ENCODE results near the gene BOK. TPM values are rescaled to one million over a fixed set of nuclear protein-coding genes. Genes with fewer than 3 reads are reported as not detected.
"Not testable (repeated sequence)": the region's sequence is repeated elsewhere in the genome, so short reads cannot be mapped to it uniquely, and the experiment has no call there.

BOK gene, protein sequence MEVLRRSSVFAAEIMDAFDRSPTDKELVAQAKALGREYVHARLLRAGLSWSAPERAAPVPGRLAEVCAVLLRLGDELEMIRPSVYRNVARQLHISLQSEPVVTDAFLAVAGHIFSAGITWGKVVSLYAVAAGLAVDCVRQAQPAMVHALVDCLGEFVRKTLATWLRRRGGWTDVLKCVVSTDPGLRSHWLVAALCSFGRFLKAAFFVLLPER
- total RNA-seq (2012; rRNA removed): 12.7 and 15.9 TPM in 2 replicates

DNA sequence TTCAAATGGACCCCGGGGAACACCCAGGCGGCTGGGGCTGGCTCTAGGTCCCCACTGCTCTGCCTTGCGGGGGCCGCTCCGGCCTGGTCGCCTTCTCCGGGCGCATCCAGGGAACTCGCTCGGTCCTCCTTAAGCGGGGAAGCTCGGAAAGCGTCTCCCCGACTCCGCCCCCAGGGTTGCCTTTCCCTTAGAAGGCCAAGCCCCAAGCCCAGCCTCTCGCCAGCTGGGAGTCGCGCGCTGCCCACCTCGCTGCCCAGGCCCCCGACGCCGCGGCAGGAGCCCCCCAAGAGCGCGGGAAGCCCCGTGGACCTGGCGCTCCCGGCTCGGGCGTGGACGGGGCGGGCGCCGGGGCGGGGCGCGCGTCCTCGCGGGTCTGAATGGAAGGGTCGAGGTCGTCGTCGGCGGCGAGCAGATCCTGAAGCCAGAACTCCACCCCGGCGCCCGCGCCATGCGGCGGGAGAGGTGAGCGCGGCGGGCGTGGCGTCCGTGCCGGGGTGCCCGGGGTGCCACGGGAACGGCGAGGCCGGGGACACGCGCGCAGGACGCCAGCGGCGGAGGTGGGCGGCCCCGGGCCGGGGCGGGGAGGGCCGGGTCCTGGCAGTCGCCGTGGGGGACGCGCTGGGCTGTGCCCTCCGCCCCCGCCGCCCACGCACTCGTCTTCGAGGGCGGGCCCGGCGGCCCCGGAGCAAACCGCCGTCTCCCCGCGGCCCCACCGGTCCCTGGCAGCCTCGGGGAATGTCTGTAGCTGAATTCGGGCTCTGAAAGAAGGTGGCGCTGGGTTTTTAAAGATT is at the start of gene BOK:
TSS of gene BOK (plus strand) at position 214 of the 791 bp plus-strand sequence. CDS start 739 bp downstream, outside the sequence.
- peaks cover 29% of the 10 kb centered on the region for H3K4me1 ChIP-seq (ENCODE audit: control insufficient read depth, insufficient read depth, low read length)
- peaks cover 9% of the 10 kb centered on the region for H3K36me3 ChIP-seq (ENCODE audit: insufficient read depth, low read length)
- H3K9ac ChIP-seq (ENCODE audit: low read depth, low read length): peak within 1 kb of the TSS; percentile 89
- H3K4me3 ChIP-seq (ENCODE audit: low read length): peak within 1 kb of the TSS; percentile 96
- no peaks in the 10 kb centered on the region for H3K9me3 ChIP-seq (replicated peaks; ENCODE audit: low read length)
- H3K27me3 ChIP-seq (ENCODE audit: control insufficient read depth, insufficient read depth, low read length): no peaks in the 10 kb centered on the region
- H3K4me2 ChIP-seq (ENCODE audit: low read length): peak within 1 kb of the TSS; percentile 96

DNA sequence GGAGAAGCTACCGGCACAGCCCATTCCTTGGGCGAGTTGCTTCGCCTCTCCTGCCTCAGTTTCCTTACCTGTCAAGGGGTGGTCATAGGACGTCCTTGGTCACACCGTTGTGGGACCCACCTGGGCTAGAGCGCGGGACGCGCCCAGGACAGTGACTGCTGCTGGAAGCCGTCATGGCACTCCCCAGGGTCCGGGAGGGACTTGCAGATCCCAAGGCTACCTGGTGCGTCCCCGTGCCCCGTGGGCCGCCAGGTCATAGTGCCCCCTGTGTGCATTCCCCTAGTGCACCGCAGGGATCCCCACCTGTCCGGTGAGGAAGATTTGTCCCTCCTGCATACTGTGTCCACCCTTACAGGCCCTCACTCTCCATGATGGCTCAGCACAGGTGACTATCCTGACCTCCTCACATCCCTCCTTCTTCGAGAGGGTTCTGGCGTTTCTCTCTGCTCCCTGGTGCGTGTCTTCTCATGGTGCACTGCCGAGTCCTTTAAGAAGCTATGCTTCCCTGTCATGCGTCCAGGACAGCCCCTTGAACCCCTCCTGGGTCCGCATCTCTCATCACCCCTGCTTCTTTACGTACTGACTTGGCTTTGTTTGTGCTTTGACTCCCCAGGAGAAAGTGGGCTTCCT is 49.3 kb upstream of the BOK start:
- Histone ChIP-seq H3K9ac (ENCODE audit: low read depth, low read length) (peak overlapping the region; percentile 80), H3K4me3 (ENCODE audit: low read length) (peak overlapping the region; percentile 97), H3K9me3 (replicated peaks; ENCODE audit: low read length) (no peaks in the 10 kb centered on the region), H3K27me3 (ENCODE audit: control insufficient read depth, insufficient read depth, low read length) (no peaks in the 10 kb centered on the region), H3K4me1 (ENCODE audit: control insufficient read depth, insufficient read depth, low read length) (peaks cover 31% of the 10 kb centered on the region), H3K4me2 (ENCODE audit: low read length) (peak overlapping the region; percentile 98), H3K36me3 (ENCODE audit: insufficient read depth, low read length) (peaks cover 2% of the 10 kb centered on the region)

DNA sequence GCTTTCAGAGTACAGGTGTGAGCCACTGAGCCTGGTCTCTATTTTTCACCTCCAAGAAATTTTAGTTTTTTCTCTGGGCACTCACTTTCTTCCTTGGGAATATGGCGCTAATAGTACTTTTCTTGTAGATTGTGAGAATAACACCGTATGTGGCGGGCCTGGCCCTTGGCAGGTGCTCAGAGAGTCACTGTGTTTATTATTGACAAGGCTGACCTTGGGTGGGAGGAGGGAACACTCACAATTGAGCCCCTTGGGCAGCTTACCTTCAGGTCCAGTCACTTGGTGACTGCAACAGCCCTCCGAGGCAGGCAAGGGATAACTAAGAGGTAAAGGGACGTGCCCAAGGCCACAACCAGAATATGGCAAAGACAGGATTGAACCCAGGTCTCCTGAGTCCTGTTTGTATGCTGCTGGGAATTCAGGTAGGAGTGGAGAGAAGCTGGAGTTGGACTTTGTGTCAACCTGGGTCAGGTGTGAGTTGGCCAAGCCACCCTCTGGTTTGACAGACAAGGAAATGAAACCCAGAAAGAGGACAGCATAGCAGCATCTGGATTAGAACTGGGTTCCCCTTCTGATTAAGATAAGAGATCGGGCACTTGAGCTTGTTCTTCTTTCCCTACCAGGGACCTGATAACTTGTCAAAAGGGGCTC is 47.3 kb upstream of the BOK start:
- peaks cover 26% of the 10 kb centered on the region for H3K4me1 ChIP-seq (ENCODE audit: control insufficient read depth, insufficient read depth, low read length)
- H3K4me2 ChIP-seq (ENCODE audit: low read length): no peak overlapping the region
- no peak overlapping the region for H3K4me3 ChIP-seq (ENCODE audit: low read length)
- H3K9ac ChIP-seq (ENCODE audit: low read depth, low read length): no peak overlapping the region
- no peaks in the 10 kb centered on the region for H3K9me3 ChIP-seq (replicated peaks; ENCODE audit: low read length)
- peaks cover 2% of the 10 kb centered on the region for H3K36me3 ChIP-seq (ENCODE audit: insufficient read depth, low read length)
- H3K27me3 ChIP-seq (ENCODE audit: control insufficient read depth, insufficient read depth, low read length): no peaks in the 10 kb centered on the region

DNA sequence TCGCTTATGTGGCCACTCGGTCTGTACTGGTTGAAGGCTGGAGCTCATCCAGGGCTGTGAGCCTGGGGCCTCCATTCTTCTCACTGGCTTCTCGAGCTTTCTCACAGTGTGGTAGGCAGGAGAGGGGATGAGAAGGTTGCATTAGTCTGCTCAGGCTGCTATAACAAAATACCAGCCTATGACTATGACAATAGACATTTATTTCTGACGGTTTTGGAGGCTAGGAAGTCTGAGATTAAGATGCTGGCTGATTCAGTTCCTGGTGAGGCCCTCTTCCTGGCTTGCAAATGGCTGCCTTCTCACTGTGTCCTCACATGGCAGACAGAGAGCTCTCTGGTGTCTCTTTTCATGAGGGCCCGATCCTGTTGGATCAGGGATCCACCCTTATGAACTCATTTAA is 44.0 kb upstream of the BOK start:
- no peak overlapping the region for H3K4me3 ChIP-seq (ENCODE audit: low read length)
- H3K9me3 ChIP-seq (replicated peaks; ENCODE audit: low read length): no peaks in the 10 kb centered on the region
- H3K4me1 ChIP-seq (ENCODE audit: control insufficient read depth, insufficient read depth, low read length): peaks cover 8% of the 10 kb centered on the region
- H3K27me3 ChIP-seq (ENCODE audit: control insufficient read depth, insufficient read depth, low read length): no peaks in the 10 kb centered on the region
- H3K9ac ChIP-seq (ENCODE audit: low read depth, low read length): no peak overlapping the region
- peaks cover 2% of the 10 kb centered on the region for H3K36me3 ChIP-seq (ENCODE audit: insufficient read depth, low read length)
- no peak overlapping the region for H3K4me2 ChIP-seq (ENCODE audit: low read length)

DNA sequence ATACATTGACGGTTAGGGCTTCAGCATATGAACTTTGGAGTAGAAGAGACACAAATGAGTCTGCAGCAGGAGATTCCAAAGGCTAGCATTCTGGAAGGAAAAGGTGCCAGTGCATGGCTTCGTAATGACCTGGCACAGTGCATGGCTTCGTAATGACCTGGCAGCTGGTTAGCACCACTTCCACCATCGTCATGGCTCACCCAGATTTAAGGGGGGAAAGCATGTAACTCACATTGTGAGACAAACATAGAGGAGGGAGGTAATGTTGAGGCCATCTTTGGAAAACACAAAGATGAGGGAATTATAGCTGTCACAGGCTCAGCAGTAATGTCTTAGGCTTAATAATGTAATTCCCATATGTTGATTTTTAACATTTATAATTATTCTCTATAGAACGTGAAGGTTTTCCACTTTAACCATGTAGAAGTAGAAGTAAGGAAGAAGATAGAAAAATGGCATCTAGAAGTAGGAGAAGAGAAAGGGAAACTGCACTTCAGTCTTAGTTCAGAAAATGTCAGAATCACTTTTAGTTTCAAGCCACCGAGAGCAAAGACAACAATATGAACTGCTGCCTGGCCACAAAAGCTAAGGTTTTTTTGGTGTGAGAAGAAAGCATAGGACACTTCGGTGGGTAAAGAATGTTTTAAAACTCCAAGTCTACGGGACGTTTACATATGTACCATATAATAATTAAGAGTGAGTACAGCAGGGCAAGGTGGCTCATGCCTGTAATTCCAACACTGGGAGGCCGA is 43.4 kb upstream of the BOK start:
- Histone ChIP-seq H3K36me3 (ENCODE audit: insufficient read depth, low read length) (peaks cover 2% of the 10 kb centered on the region), H3K4me2 (ENCODE audit: low read length) (no peak overlapping the region), H3K4me1 (ENCODE audit: control insufficient read depth, insufficient read depth, low read length) (peaks cover 7% of the 10 kb centered on the region), H3K9me3 (replicated peaks; ENCODE audit: low read length) (no peaks in the 10 kb centered on the region), H3K27me3 (ENCODE audit: control insufficient read depth, insufficient read depth, low read length) (peaks cover 3% of the 10 kb centered on the region), H3K9ac (ENCODE audit: low read depth, low read length) (no peak overlapping the region), H3K4me3 (ENCODE audit: low read length) (no peak overlapping the region)

DNA sequence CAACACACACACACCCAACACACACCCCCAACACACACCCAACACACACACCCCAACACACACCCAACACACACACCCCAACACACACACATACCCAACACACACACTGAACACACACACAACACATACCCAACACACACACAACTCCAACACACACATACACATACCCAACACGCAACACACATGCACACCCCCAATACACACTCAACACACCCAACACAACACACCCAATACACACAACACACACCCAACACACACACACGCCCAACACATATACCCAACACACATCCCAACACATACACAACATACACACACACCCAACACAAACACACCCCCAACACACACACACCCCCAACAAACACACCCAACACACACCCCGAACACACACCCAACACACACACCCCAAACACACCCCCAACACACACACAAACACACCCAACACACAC is 42.0 kb upstream of the BOK start:
- no peak overlapping the region for H3K4me3 ChIP-seq (ENCODE audit: low read length)
- peaks cover 7% of the 10 kb centered on the region for H3K27me3 ChIP-seq (ENCODE audit: control insufficient read depth, insufficient read depth, low read length)
- no peak overlapping the region for H3K9ac ChIP-seq (ENCODE audit: low read depth, low read length)
- H3K4me1 ChIP-seq (ENCODE audit: control insufficient read depth, insufficient read depth, low read length): peaks cover 7% of the 10 kb centered on the region
- H3K36me3 ChIP-seq (ENCODE audit: insufficient read depth, low read length): peaks cover 2% of the 10 kb centered on the region
- no peak overlapping the region for H3K4me2 ChIP-seq (ENCODE audit: low read length)
- no peaks in the 10 kb centered on the region for H3K9me3 ChIP-seq (replicated peaks; ENCODE audit: low read length)

DNA sequence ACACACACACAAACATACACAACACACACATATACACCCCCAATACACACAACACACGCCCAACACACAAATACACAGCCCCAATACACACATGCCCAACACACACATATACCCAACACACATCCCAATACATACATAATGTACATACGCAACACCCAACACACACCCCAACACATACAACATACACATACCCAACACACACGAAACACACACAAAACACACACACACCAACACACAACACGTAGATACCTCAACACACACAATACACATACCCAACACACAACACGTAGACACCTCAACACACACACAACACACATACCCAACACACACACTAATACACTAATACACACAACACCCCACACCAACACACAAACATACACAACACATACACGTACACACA is 41.2 kb upstream of the BOK start:
- peaks cover 7% of the 10 kb centered on the region for H3K4me1 ChIP-seq (ENCODE audit: control insufficient read depth, insufficient read depth, low read length)
- H3K36me3 ChIP-seq (ENCODE audit: insufficient read depth, low read length): peaks cover 2% of the 10 kb centered on the region
- H3K4me3 ChIP-seq (ENCODE audit: low read length): no peak overlapping the region
- H3K27me3 ChIP-seq (ENCODE audit: control insufficient read depth, insufficient read depth, low read length): peaks cover 7% of the 10 kb centered on the region
- H3K9ac ChIP-seq (ENCODE audit: low read depth, low read length): no peak overlapping the region
- no peak overlapping the region for H3K4me2 ChIP-seq (ENCODE audit: low read length)
- H3K9me3 ChIP-seq (replicated peaks; ENCODE audit: low read length): no peaks in the 10 kb centered on the region

DNA sequence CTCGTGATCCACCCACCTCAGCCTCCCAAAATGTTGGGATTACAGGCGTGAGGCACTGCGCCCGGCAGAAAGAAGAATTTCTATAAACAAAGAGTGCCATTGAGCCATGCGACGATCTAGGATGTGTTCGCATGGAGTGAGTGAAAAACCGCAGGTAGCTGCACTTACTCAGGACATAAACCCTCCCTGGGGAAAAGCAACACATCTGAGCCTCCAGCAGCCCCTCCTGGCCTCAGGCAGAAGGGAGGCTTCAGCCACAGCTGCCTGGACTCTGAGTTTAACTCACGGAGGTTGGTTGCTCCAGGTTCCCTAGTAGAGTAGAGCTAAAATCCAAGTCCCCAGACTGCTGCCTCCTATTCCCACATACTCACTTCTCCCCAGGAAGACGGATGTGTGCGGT is 38.9 kb upstream of the BOK start:
- Histone ChIP-seq H3K36me3 (ENCODE audit: insufficient read depth, low read length) (no peaks in the 10 kb centered on the region), H3K27me3 (ENCODE audit: control insufficient read depth, insufficient read depth, low read length) (peaks cover 7% of the 10 kb centered on the region), H3K4me1 (ENCODE audit: control insufficient read depth, insufficient read depth, low read length) (peaks cover 4% of the 10 kb centered on the region), H3K4me3 (ENCODE audit: low read length) (no peak overlapping the region), H3K9me3 (replicated peaks; ENCODE audit: low read length) (no peaks in the 10 kb centered on the region), H3K4me2 (ENCODE audit: low read length) (no peak overlapping the region), H3K9ac (ENCODE audit: low read depth, low read length) (no peak overlapping the region)

DNA sequence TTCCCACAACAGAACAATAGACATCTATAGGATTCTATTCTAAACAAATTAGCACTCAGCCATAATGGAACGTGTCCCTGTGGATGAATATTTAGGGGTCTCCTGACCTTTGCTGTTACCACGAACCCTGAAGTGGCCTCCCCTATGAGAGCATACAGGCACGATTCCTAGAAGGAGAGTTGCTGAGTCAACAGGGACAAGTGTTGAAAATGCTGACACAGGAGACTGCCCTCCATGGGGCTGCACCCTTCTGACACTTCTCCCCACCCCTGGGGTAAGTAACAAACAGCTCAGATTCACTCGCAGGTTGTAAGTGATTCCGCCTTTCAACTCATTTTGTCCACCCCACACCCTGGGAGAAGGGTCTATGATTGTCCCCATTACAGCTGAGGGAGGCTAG is 36.1 kb upstream of the BOK start:
- no peak overlapping the region for H3K9ac ChIP-seq (ENCODE audit: low read depth, low read length)
- no peaks in the 10 kb centered on the region for H3K9me3 ChIP-seq (replicated peaks; ENCODE audit: low read length)
- H3K4me3 ChIP-seq (ENCODE audit: low read length): no peak overlapping the region
- H3K4me2 ChIP-seq (ENCODE audit: low read length): no peak overlapping the region
- H3K27me3 ChIP-seq (ENCODE audit: control insufficient read depth, insufficient read depth, low read length): peaks cover 7% of the 10 kb centered on the region
- no peaks in the 10 kb centered on the region for H3K36me3 ChIP-seq (ENCODE audit: insufficient read depth, low read length)
- no peaks in the 10 kb centered on the region for H3K4me1 ChIP-seq (ENCODE audit: control insufficient read depth, insufficient read depth, low read length)

DNA sequence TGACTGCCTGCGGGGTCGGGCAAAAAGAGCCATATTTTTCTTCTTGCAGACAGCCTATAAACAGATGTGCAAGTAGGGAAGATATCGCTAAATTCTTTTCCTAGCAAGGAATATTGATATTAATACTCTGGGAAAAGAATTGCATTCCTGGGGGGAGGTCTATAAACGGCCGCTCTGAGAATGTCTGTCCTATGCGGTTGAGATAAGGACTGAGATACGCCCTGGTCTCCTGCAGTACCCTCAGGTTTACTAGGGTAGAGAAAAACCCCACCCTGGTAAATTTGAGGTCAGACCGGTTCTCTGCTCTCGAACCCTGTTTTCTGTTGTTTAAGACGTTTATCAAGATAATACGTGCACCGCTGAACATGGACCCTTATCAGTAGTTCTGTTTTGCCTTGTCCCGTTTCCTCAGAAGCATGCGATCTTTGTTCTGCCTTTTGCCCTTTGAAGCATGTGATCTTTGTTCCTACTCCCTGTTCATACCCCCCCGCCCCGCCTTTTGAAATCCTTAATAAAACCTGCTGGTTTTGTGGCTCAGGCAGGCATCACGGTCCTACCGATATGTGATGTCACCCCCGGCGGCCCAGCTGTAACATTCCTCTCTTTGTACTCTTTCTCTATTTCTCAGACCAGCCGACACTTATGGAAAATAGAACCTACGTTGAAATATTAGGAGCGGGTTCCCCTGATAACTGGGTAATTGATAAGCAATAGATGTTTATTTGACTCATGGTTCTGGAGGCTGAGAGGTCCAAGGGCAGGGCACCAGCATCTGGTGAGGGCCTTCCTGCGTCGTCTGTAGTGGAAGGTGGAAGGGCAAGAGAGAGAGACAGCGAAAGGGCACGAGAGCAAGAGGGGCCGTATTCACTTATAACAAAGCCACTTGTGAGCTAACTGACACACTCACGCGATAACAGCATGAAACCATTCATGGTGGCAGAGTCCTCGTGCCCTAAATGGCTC is 32.4 kb upstream of the BOK start:
- H3K4me3 ChIP-seq (ENCODE audit: low read length); H3K4me2 ChIP-seq (ENCODE audit: low read length); H3K9me3 ChIP-seq (replicated peaks; ENCODE audit: low read length); H3K27me3 ChIP-seq (ENCODE audit: control insufficient read depth, insufficient read depth, low read length); H3K36me3 ChIP-seq (ENCODE audit: insufficient read depth, low read length); H3K9ac ChIP-seq (ENCODE audit: low read depth, low read length); H3K4me1 ChIP-seq (ENCODE audit: control insufficient read depth, insufficient read depth, low read length): not testable (repeated sequence)

All from skeletal muscle satellite cell (primary cell).